Hepatocyte (in vitro differentiated cells): ENCODE results near the gene ANKRD16.

Experiments
- EZH2 ChIP-seq: fragments of 200-600 bp; sonication (generic); IDR thresholded peaks from 2 replicates; pipeline ENCODE4 v1.6.1; 2016; ENCODE audit warnings: antibody characterized with exemption, mild to moderate bottlenecking, borderline replicate concordance
- EZH2phosphoT487 ChIP-seq: fragments of 200-600 bp; sonication (generic); IDR thresholded peaks from one replicate; pipeline ENCODE4 v1.6.1; 2018; ENCODE audit warnings: antibody characterized with exemption, mild to moderate bottlenecking, low read depth, moderate library complexity; ENCODE audit not compliant: unreplicated experiment, severe bottlenecking
- TF ChIP-seq, protein P1 (sequence below): fragments of 200-600 bp; sonication (generic); IDR thresholded peaks from 2 replicates; pipeline ENCODE4 v1.5.1; 2016; ENCODE audit warnings: antibody characterized with exemption, mild to moderate bottlenecking; ENCODE audit not compliant: poor library complexity

DNA sequence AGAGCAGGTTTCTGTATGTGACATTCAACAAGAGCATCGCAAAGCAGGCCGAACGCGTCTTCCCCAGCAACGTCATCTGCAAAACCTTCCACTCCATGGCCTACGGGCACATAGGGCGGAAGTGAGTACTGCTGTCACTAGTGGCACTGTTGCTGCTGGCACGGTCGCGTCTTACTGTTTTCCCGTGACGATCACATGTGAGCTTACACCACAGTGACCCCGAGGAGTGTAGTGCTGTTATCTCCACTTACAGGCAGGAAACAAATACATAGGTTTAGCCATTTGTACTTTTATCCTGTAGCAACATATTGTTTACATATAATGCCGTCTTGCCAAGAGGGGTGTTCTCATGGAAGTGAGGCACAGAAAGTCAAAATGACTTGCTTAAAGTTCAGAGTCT, 25.8 kb upstream of the ANKRD16 start:
- TF ChIP-seq, protein P1, sequence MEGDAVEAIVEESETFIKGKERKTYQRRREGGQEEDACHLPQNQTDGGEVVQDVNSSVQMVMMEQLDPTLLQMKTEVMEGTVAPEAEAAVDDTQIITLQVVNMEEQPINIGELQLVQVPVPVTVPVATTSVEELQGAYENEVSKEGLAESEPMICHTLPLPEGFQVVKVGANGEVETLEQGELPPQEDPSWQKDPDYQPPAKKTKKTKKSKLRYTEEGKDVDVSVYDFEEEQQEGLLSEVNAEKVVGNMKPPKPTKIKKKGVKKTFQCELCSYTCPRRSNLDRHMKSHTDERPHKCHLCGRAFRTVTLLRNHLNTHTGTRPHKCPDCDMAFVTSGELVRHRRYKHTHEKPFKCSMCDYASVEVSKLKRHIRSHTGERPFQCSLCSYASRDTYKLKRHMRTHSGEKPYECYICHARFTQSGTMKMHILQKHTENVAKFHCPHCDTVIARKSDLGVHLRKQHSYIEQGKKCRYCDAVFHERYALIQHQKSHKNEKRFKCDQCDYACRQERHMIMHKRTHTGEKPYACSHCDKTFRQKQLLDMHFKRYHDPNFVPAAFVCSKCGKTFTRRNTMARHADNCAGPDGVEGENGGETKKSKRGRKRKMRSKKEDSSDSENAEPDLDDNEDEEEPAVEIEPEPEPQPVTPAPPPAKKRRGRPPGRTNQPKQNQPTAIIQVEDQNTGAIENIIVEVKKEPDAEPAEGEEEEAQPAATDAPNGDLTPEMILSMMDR, result no peak
- TF ChIP-seq EZH2 (no peak), EZH2phosphoT487 (no peak)
